Measurements from ENCODE around the gene RFC3.
"Not testable (repeated sequence)": the region's sequence is repeated elsewhere in the genome, so short reads cannot be mapped to it uniquely, and the experiment has no call there.

Gene RFC3

GRCh38 chr13:33806470-33807248 lies 11.3 kb upstream of the RFC3 start:
- no peak for DNase-seq (ENCODE audit: low read depth)

- not testable (repeated sequence) for DNase-seq (ENCODE audit: low read depth)
Observed at GRCh38 chr13:33812829-33813228, 5.1 kb upstream of the RFC3 start.

- DNase-seq (ENCODE audit: low read depth), result no peak
Observed at GRCh38 chr13:33815011-33815550, 2.9 kb upstream of the RFC3 start.

- DNase-seq (ENCODE audit: low read depth), result no peak
Observed at GRCh38 chr13:33816912-33817311, 1.0 kb upstream of the RFC3 start.

- no peak for DNase-seq (ENCODE audit: low read depth)
Observed at GRCh38 chr13:33817513-33817900, 442 bp upstream of the RFC3 start.

- no peak for DNase-seq (ENCODE audit: low read depth)
Observed at GRCh38 chr13:33825083-33825482, 7.1 kb downstream of the RFC3 start.

- DNase-seq (ENCODE audit: low read depth), result no peak
Observed at GRCh38 chr13:33827139-33827538, 9.2 kb downstream of the RFC3 start.

GRCh38 chr13:33828431-33829129 lies 10.6 kb downstream of the RFC3 start:
- DNase-seq (ENCODE audit: low read depth), result no peak

GRCh38 chr13:33832872-33833271 lies 14.9 kb downstream of the RFC3 start:
- no peak for DNase-seq (ENCODE audit: low read depth)

GRCh38 chr13:33838647-33839046 lies 20.7 kb downstream of the RFC3 start:
- no peak for DNase-seq (ENCODE audit: low read depth)

GRCh38 chr13:33840402-33840801 lies 22.5 kb downstream of the RFC3 start:
- DNase-seq (ENCODE audit: low read depth), result no peak

- DNase-seq (ENCODE audit: low read depth), result no peak
Observed at GRCh38 chr13:33842207-33842606, 24.3 kb downstream of the RFC3 start.

- DNase-seq (ENCODE audit: low read depth), result no peak
Observed at GRCh38 chr13:33842986-33843385, 25.0 kb downstream of the RFC3 start.

GRCh38 chr13:33845572-33846302 lies 27.8 kb downstream of the RFC3 start:
- no peak for DNase-seq (ENCODE audit: low read depth)

GRCh38 chr13:33846303-33847062 lies 28.5 kb downstream of the RFC3 start:
- no peak for DNase-seq (ENCODE audit: low read depth)

GRCh38 chr13:33849211-33849610 lies 31.3 kb downstream of the RFC3 start:
- DNase-seq (ENCODE audit: low read depth), result no peak

- DNase-seq (ENCODE audit: low read depth), result no peak
Observed at GRCh38 chr13:33855371-33855895, 37.5 kb downstream of the RFC3 start.

GRCh38 chr13:33859691-33860303 lies 41.8 kb downstream of the RFC3 start:
- no peak for DNase-seq (ENCODE audit: low read depth)

- no peak for DNase-seq (ENCODE audit: low read depth)
Observed at GRCh38 chr13:33860526-33860925, 42.6 kb downstream of the RFC3 start.

GRCh38 chr13:33862016-33862415 lies 44.1 kb downstream of the RFC3 start:
- DNase-seq (ENCODE audit: low read depth), result no peak

- no peak for DNase-seq (ENCODE audit: low read depth)
Observed at GRCh38 chr13:33863188-33863789, 45.3 kb downstream of the RFC3 start.
